HepG2 (cell line): ENCODE results near the gene ACSL6. TPM values are rescaled to one million over a fixed set of nuclear protein-coding genes. Genes with fewer than 3 reads are reported as not detected.

Experiments
- CAMTA2 ChIP-seq: sonication (generic); formaldehyde crosslinking; IDR thresholded peaks from 2 replicates; pipeline ENCODE4 v1.4.0; 2020; ENCODE audit warnings: mild to moderate bottlenecking, missing genetic modification reagents, borderline replicate concordance
- CHD4 ChIP-seq: fragments of 200-600 bp; sonication (generic); IDR thresholded peaks from 2 replicates; pipeline ENCODE4 v1.7.0; 2017; ENCODE audit warnings: mild to moderate bottlenecking, low read length, borderline replicate concordance
- FOXP1 ChIP-seq, 2 experiments: fragments of 450-650 bp in 1 of 2; IDR thresholded peaks; 2 replicates each; pipeline ENCODE4 v1.6.1; 2017 to 2018; ENCODE audit warnings: antibody characterized with exemption in 1 of 2
- MEF2D ChIP-seq: sonication (generic); formaldehyde crosslinking; IDR thresholded peaks from 2 replicates; pipeline ENCODE4 v1.5.1; 2020; ENCODE audit warnings: mild to moderate bottlenecking, missing genetic modification reagents
- MXD4 ChIP-seq: IDR thresholded peaks from 2 replicates; pipeline ENCODE4 v1.6.1; 2016; ENCODE audit warnings: mild to moderate bottlenecking, missing biosample characterization, missing genetic modification reagents
- NFE2L2 ChIP-seq: fragments of 150-350 bp; IDR thresholded peaks from 2 replicates; pipeline ENCODE4 v1.6.1; 2014; ENCODE audit warnings: low read length
- NKX3-1 ChIP-seq: sonication (generic); formaldehyde crosslinking; IDR thresholded peaks from 2 replicates; pipeline ENCODE4 v1.5.0; 2020; ENCODE audit warnings: missing genetic modification reagents
- TFE3 ChIP-seq: IDR thresholded peaks from 2 replicates; pipeline ENCODE4 v1.6.1; 2016
- ZBTB7B ChIP-seq: sonication (generic); formaldehyde crosslinking; IDR thresholded peaks from 2 replicates; pipeline ENCODE4 v1.4.0; 2020; ENCODE audit warnings: missing genetic modification reagents
- ZMAT3 ChIP-seq: sonication (generic); formaldehyde crosslinking; conservative IDR thresholded peaks from 2 replicates; pipeline ENCODE4 v1.7.0; 2021; ENCODE audit warnings: missing genetic modification reagents
- ZNF101 ChIP-seq: sonication (generic); formaldehyde crosslinking; IDR thresholded peaks from 2 replicates; pipeline ENCODE4 v1.4.0; 2020; ENCODE audit warnings: mild to moderate bottlenecking, low read depth, missing genetic modification reagents, borderline replicate concordance
- ZNF207 ChIP-seq: fragments of 450-650 bp; IDR thresholded peaks from 2 replicates; pipeline ENCODE4 v1.6.1; 2016; ENCODE audit warnings: antibody characterized with exemption, borderline replicate concordance
- ZNF234 ChIP-seq: sonication (generic); formaldehyde crosslinking; conservative IDR thresholded peaks from 2 replicates; pipeline ENCODE4 v1.5.1; 2020; ENCODE audit warnings: mild to moderate bottlenecking, missing genetic modification reagents
- ZNF256 ChIP-seq: sonication (generic); formaldehyde crosslinking; conservative IDR thresholded peaks from 2 replicates; pipeline ENCODE4 v1.4.0; 2020; ENCODE audit warnings: missing genetic modification reagents
- ZNF292 ChIP-seq: sonication (generic); formaldehyde crosslinking; IDR thresholded peaks from 2 replicates; pipeline ENCODE4 v1.8.1; 2022; ENCODE audit warnings: mild to moderate bottlenecking, low read depth, missing genetic modification reagents, borderline replicate concordance
- ZNF558 ChIP-seq: sonication (generic); formaldehyde crosslinking; IDR thresholded peaks from 2 replicates; pipeline ENCODE4 v1.9.0; 2022; ENCODE audit warnings: mild to moderate bottlenecking, missing genetic modification reagents, borderline replicate concordance
- ZNF589 ChIP-seq: sonication (generic); formaldehyde crosslinking; conservative IDR thresholded peaks from 2 replicates; pipeline ENCODE4 v1.8.0; 2022; ENCODE audit warnings: mild to moderate bottlenecking, moderate library complexity, missing genetic modification reagents
- ZNF841 ChIP-seq: sonication (generic); formaldehyde crosslinking; IDR thresholded peaks from 2 replicates; pipeline ENCODE4 v1.8.1; 2023; ENCODE audit warnings: missing genetic modification reagents, borderline replicate concordance
- polyA plus RNA-seq, 8 experiments: library from polyadenylated mRNA; depleted of rRNA in 3 of 8; stranded (reverse) in 7 of 8; unstranded in 1 of 8; fragments of >200 nt; fragmentation: Illumina TruSeq in 4 of 8; extraction: Trizol in 4 of 8; gene quantifications; 2 replicates each; pipeline versions ENCODE4 v1.2.1 to v1.2.3, GENCODE V29; 2011 to 2016; ENCODE audit warnings: low read depth in 4 of 8, missing spikeins in 1 of 8, mixed read lengths in 1 of 8; ENCODE audit not compliant: insufficient read depth in 1 of 8
- total RNA-seq, 5 experiments: library from RNA; depleted of rRNA; stranded (reverse); fragments of >200 nt; fragmentation: Illumina TruSeq; extraction: Trizol; gene quantifications; 2 replicates each; pipeline ENCODE4 v1.2.3, GENCODE V29; 2016; ENCODE audit warnings: low read depth in 1 of 5
- TF ChIP-seq, protein P1 (sequence below): sonication (generic); formaldehyde crosslinking; IDR thresholded peaks from 2 replicates; pipeline ENCODE4 v1.4.0; 2020; ENCODE audit warnings: mild to moderate bottlenecking, missing genetic modification reagents
- TF ChIP-seq, protein P2 (sequence below): sonication (generic); formaldehyde crosslinking; IDR thresholded peaks from 2 replicates; pipeline ENCODE4 v1.9.0; 2021; ENCODE audit warnings: mild to moderate bottlenecking, missing genetic modification reagents

The ACSL6 gene
- total and polyA plus RNA-seq, 2 of the 13 experiments (the other 11 are each of a cell fraction or from before 2014, with no cell fraction given): 3.7 to 3.8 TPM

DNA sequence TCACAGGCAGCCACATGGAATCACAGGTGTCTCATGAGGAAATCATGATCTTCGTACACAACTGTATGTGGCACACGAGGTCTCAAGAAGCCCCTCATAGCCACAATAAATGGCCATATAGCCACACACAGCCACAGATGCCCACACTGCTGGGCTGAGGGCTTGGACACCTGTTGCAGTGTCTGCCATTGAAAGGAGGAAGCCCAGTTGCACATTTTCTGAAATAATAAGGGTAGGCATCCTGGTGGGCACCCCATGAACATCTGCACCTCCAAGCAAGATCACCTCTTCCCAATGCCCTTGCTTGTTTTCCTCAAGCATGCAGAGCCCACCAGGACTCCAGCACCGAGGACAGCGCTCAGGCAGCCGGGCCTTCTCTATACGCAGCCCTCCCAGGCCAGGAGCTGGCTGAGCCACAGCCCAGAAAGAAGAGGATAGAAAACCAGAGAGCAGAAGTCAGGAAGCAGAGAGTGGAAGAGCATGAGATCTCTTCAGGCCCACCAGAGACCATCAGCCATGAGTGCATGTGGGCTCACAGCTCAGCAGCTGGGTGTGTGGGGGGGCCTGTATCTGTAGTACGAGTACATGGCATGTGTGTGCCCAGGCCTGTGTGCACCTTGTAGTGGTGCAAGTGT lies 1.0 kb upstream of the ACSL6 start (continued):
- TF ChIP-seq ZNF589 (CRISPR knock-in tag) (peak; percentile 72; the same call in 1 of the 2 replicates), ZNF101 (CRISPR knock-in tag) (no peak), NFE2L2 (no peak), MEF2D (CRISPR knock-in tag) (no peak), ZMAT3 (0 out of 2 replicates have a peak, but pooled peaks have one; percentile 48), CHD4 (no peak), ZNF292 (CRISPR knock-in tag) (no peak), FOXP1 (IDR thresholded peaks at IDR 0.05) (no peak), FOXP1 (CRISPR knock-in tag; IDR thresholded peaks at IDR 0.05) (no peak), CAMTA2 (CRISPR knock-in tag) (no peak), NKX3-1 (CRISPR knock-in tag) (peak; percentile 86; the same call in 1 of the 2 replicates), MXD4 (peak; percentile 67; the same call in 1 of the 2 replicates), ZNF256 (CRISPR knock-in tag) (0 out of 2 replicates have a peak, but pooled peaks have one; percentile 58), ZNF234 (no peak), ZNF558 (CRISPR knock-in tag) (peak; percentile 45; the same call in 1 of the 2 replicates), TFE3 (CRISPR knock-in tag) (peak; percentile 72), ZNF207 (no peak), ZBTB7B (0 out of 2 replicates have a peak, but pooled peaks have one; percentile 50), ZNF841 (CRISPR knock-in tag) (no peak)
- TF ChIP-seq, protein P1, sequence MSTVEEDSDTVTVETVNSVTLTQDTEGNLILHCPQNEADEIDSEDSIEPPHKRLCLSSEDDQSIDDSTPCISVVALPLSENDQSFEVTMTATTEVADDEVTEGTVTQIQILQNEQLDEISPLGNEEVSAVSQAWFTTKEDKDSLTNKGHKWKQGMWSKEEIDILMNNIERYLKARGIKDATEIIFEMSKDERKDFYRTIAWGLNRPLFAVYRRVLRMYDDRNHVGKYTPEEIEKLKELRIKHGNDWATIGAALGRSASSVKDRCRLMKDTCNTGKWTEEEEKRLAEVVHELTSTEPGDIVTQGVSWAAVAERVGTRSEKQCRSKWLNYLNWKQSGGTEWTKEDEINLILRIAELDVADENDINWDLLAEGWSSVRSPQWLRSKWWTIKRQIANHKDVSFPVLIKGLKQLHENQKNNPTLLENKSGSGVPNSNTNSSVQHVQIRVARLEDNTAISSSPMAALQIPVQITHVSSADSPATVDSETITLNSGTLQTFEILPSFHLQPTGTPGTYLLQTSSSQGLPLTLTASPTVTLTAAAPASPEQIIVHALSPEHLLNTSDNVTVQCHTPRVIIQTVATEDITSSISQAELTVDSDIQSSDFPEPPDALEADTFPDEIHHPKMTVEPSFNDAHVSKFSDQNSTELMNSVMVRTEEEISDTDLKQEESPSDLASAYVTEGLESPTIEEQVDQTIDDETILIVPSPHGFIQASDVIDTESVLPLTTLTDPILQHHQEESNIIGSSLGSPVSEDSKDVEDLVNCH (CRISPR knock-in tag): no peak
- TF ChIP-seq, protein P2, sequence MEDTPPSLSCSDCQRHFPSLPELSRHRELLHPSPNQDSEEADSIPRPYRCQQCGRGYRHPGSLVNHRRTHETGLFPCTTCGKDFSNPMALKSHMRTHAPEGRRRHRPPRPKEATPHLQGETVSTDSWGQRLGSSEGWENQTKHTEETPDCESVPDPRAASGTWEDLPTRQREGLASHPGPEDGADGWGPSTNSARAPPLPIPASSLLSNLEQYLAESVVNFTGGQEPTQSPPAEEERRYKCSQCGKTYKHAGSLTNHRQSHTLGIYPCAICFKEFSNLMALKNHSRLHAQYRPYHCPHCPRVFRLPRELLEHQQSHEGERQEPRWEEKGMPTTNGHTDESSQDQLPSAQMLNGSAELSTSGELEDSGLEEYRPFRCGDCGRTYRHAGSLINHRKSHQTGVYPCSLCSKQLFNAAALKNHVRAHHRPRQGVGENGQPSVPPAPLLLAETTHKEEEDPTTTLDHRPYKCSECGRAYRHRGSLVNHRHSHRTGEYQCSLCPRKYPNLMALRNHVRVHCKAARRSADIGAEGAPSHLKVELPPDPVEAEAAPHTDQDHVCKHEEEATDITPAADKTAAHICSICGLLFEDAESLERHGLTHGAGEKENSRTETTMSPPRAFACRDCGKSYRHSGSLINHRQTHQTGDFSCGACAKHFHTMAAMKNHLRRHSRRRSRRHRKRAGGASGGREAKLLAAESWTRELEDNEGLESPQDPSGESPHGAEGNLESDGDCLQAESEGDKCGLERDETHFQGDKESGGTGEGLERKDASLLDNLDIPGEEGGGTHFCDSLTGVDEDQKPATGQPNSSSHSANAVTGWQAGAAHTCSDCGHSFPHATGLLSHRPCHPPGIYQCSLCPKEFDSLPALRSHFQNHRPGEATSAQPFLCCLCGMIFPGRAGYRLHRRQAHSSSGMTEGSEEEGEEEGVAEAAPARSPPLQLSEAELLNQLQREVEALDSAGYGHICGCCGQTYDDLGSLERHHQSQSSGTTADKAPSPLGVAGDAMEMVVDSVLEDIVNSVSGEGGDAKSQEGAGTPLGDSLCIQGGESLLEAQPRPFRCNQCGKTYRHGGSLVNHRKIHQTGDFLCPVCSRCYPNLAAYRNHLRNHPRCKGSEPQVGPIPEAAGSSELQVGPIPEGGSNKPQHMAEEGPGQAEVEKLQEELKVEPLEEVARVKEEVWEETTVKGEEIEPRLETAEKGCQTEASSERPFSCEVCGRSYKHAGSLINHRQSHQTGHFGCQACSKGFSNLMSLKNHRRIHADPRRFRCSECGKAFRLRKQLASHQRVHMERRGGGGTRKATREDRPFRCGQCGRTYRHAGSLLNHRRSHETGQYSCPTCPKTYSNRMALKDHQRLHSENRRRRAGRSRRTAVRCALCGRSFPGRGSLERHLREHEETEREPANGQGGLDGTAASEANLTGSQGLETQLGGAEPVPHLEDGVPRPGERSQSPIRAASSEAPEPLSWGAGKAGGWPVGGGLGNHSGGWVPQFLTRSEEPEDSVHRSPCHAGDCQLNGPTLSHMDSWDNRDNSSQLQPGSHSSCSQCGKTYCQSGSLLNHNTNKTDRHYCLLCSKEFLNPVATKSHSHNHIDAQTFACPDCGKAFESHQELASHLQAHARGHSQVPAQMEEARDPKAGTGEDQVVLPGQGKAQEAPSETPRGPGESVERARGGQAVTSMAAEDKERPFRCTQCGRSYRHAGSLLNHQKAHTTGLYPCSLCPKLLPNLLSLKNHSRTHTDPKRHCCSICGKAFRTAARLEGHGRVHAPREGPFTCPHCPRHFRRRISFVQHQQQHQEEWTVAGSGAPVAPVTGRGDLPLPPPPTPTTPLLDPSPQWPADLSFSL (CRISPR knock-in tag): no peak
